Progenitor cell of endocrine pancreas (in vitro differentiated cells): ENCODE data around the gene DLL1. TPM values are rescaled to one million over a fixed set of nuclear protein-coding genes. Genes with fewer than 3 reads are reported as not detected.
A peak's percentile ranks its signal among the peaks of the same experiment; 100 is the strongest.

Experiments used
- DNase-seq: peaks from one replicate; pipeline ENCODE4 v3.0.0; 2021; ENCODE audit warnings: low spot score; ENCODE audit not compliant: unreplicated experiment
- H3K27ac Mint-ChIP-seq: 2 replicates; pipeline ENCODE4 v1.8.0; 2021; ENCODE audit warnings: mild to moderate bottlenecking, moderate library complexity, mixed read lengths
- H3K27me3 Mint-ChIP-seq: 2 replicates; pipeline ENCODE4 v1.8.0; 2021; ENCODE audit warnings: mixed read lengths
- H3K36me3 Mint-ChIP-seq: 2 replicates; pipeline ENCODE4 v1.8.0; 2022; ENCODE audit warnings: mixed read lengths; ENCODE audit not compliant: insufficient read depth
- H3K4me1 Mint-ChIP-seq: 2 replicates; pipeline ENCODE4 v1.8.0; 2021; ENCODE audit warnings: low read depth, mixed read lengths
- H3K4me3 Mint-ChIP-seq: 2 replicates; pipeline ENCODE4 v1.8.0; 2021; ENCODE audit warnings: low read depth, mild to moderate bottlenecking, moderate library complexity, mixed read lengths
- H3K9me3 Mint-ChIP-seq: 2 replicates; pipeline ENCODE4 v1.8.0; 2021; ENCODE audit warnings: low read depth, mixed read lengths
- CTCF ChIP-seq: fragments of 200-600 bp; sonication (generic); IDR thresholded peaks from one replicate; pipeline ENCODE4 v1.5.0; 2021; ENCODE audit warnings: antibody characterized with exemption, mild to moderate bottlenecking; ENCODE audit not compliant: unreplicated experiment
- total RNA-seq: library from RNA; stranded (reverse); gene quantifications from 2 replicates; pipeline ENCODE4 v1.2.1, GENCODE V29; 2021

The DLL1 gene
- total RNA-seq, 1 donor from 2014 or later, result 75.3 TPM

GRCh38 chr6:170276369-170277057, 14.4 kb downstream of the DLL1 start:
- Mint-ChIP-seq H3K27ac (no peak overlapping the region), H3K36me3 (peaks cover 10% of the 10 kb centered on the region), H3K9me3 (no peaks in the 10 kb centered on the region)

GRCh38 chr6:170274713-170275560, 15.9 kb downstream of the DLL1 start:
- Mint-ChIP-seq H3K27me3 (peaks cover 19% of the 10 kb centered on the region), H3K27ac (no peak overlapping the region), H3K9me3 (no peaks in the 10 kb centered on the region), H3K4me3 (no peak overlapping the region), H3K36me3 (peaks cover 2% of the 10 kb centered on the region), H3K4me1 (peaks cover 10% of the 10 kb centered on the region)
- no peak for TF ChIP-seq CTCF
- DNase-seq, result no peak

More at GRCh38 chr6:170276369-170277057, 14.4 kb downstream of the DLL1 start:
- DNase-seq, result no peak
- H3K4me3 Mint-ChIP-seq, result no peak overlapping the region
- TF ChIP-seq CTCF, result no peak
- peaks cover 3% of the 10 kb centered on the region for H3K4me1 Mint-ChIP-seq
- H3K27me3 Mint-ChIP-seq, result peaks cover 19% of the 10 kb centered on the region

DNA sequence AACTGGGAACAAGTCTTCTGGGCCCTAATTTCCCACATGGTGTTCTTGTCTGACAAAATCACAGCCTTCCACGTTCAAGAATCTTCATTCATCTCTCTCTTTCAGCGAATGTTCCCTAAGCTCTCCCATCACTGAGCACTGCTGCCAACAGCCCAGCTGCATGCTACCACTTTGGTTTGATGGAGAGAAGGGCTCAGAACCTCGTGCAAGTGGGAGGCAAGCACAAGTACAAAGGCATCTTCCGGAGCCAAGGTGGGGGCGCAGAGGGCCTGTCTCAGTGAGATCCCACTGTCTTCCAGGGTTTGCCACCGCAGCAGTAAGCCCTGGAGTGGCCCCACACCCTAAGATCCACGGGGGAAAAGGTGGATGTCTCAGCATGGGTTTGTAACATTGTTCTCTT, 17.2 kb downstream of the DLL1 start:
- no peak for TF ChIP-seq CTCF
- Mint-ChIP-seq H3K27me3 (peaks cover 19% of the 10 kb centered on the region), H3K27ac (peak overlapping the region; percentile 33), H3K36me3 (peaks cover 1% of the 10 kb centered on the region), H3K9me3 (no peaks in the 10 kb centered on the region), H3K4me1 (peaks cover 18% of the 10 kb centered on the region), H3K4me3 (no peak overlapping the region)
- DNase-seq, result no peak

DNA sequence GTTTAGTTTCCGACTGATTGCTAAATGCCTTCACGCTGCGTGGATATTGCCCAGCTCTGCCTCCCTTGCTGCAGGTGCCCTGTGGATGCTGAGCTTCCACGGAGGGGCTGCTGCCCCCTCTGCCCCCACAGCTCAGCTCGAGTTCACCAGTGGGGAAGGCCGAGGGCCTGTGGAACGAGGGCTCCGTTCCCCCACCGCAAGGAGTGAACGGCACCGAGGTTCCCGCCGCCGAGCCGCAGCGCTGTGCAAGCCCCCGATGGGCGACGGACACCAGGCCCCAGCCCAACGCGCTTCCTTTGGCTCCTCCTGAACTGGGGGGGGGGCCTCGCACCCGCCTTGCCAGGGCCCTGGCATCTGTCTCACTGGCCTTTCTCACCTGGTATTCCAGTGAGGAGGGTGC, 17.7 kb downstream of the DLL1 start:
- Mint-ChIP-seq H3K9me3 (no peaks in the 10 kb centered on the region), H3K36me3 (peaks cover 1% of the 10 kb centered on the region), H3K27me3 (peaks cover 19% of the 10 kb centered on the region), H3K4me1 (peaks cover 23% of the 10 kb centered on the region), H3K27ac (no peak overlapping the region), H3K4me3 (no peak overlapping the region)
- DNase-seq, result no peak
- no peak for TF ChIP-seq CTCF

DNA sequence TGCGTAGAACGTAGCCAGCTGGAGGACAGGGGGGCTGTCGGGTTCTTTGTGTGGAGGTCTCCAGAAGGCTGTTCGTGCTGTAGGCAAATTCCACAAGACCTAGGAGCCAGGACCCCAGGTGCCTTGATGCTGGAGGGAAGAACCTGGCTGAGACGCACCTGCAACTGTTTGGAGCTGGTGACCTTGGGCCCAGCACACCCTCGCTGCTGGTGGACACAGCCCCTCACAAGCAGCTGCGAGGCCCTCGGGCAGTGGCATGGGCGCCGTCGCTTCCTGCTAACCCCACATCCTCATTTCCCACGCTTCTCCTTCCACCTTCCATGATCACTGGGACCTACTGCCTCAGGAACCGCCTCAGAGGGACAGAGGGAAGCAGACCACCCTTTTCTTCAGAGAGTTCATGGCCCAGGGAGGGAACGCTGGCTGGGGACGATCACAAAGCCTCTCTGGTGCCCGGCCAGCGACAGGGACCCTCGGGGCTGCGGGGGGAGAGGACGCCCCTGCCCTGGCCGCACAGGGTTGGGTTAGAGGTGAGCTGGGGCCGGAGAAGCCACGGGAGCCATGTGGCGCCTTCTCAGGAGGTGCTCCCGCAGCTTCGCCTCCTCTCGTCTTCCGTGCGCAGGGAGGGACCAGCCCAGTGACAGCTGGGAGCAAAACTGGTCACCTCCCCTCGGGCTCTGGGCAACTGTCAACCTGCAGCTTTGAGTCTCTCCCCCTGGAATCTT, 18.4 kb downstream of the DLL1 start:
- no peak for TF ChIP-seq CTCF

More for the DNA sequence above, 18.4 kb downstream of the DLL1 start:
- Mint-ChIP-seq H3K4me3 (no peak overlapping the region), H3K27ac (no peak overlapping the region), H3K9me3 (no peaks in the 10 kb centered on the region), H3K36me3 (peaks cover 1% of the 10 kb centered on the region), H3K4me1 (peaks cover 29% of the 10 kb centered on the region), H3K27me3 (peaks cover 19% of the 10 kb centered on the region)
- no peak for DNase-seq
